Amniotic epithelial cell (primary cell): ENCODE data around the gene AMN.
"Not testable (repeated sequence)": the region's sequence is repeated elsewhere in the genome, so short reads cannot be mapped to it uniquely, and the experiment has no call there.

Experiments
- DNase-seq: peaks from one replicate; pipeline ENCODE4 v3.0.0-alpha.2; 2010; ENCODE audit warnings: low read depth

Gene AMN

GRCh38 chr14:102913341-102914211 is 8.9 kb upstream of the AMN start:
- no peak for DNase-seq

GRCh38 chr14:102914474-102915291 is 7.8 kb upstream of the AMN start:
- no peak for DNase-seq

GRCh38 chr14:102915292-102916110 is 7.0 kb upstream of the AMN start:
- no peak for DNase-seq

GRCh38 chr14:102916347-102917055 is 6.0 kb upstream of the AMN start:
- no peak for DNase-seq

GRCh38 chr14:102917056-102917385 is 5.4 kb upstream of the AMN start:
- DNase-seq = no peak

- DNase-seq = peak; percentile 28
Observed at GRCh38 chr14:102917469-102918211, 4.8 kb upstream of the AMN start.

- no peak for DNase-seq
Observed at GRCh38 chr14:102918438-102918837, 4.0 kb upstream of the AMN start.

GRCh38 chr14:102920273-102920997 is 2.0 kb upstream of the AMN start:
- DNase-seq = no peak

- DNase-seq = no peak
Observed at GRCh38 chr14:102920998-102921304, 1.5 kb upstream of the AMN start.

GRCh38 chr14:102923201-102923924 is 900 bp downstream of the AMN start:
- no peak for DNase-seq

GRCh38 chr14:102923925-102924486 is 1.5 kb downstream of the AMN start:
- DNase-seq = no peak

GRCh38 chr14:102924632-102925588 is 2.4 kb downstream of the AMN start:
- no peak for DNase-seq

GRCh38 chr14:102925646-102926045 is 3.2 kb downstream of the AMN start:
- no peak for DNase-seq

GRCh38 chr14:102926104-102926503 is 3.6 kb downstream of the AMN start:
- no peak for DNase-seq

- not testable (repeated sequence) for DNase-seq
Observed at GRCh38 chr14:102926840-102927239, 4.4 kb downstream of the AMN start.

- no peak for DNase-seq
Observed at GRCh38 chr14:102927346-102927877, 4.9 kb downstream of the AMN start.

GRCh38 chr14:102927878-102928411 is 5.5 kb downstream of the AMN start:
- no peak for DNase-seq
